Lower leg skin (tissue), 4 donors: ENCODE results near the gene CAPN8. TPM values are rescaled to one million over a fixed set of nuclear protein-coding genes. Genes with fewer than 3 reads are reported as not detected.

Experiments used
- DNase-seq, 2 donors: peaks; one replicate each; pipeline ENCODE4 v3.0.0-alpha.2; 2019; ENCODE audit warnings: low spot score in 2 of 2
- H3K4me3 ChIP-seq: fragments of 200-600 bp; sonication (generic); 2 replicates; pipeline ENCODE4 v1.5.1; 2017; ENCODE audit warnings: mild to moderate bottlenecking, low read depth; ENCODE audit not compliant: poor library complexity, severe bottlenecking
- CTCF ChIP-seq, 3 donors: fragments of 450-650 bp; IDR thresholded peaks; one replicate each; pipeline ENCODE4 v1.5.1; 2016; ENCODE audit warnings: antibody characterized with exemption in 3 of 3, mild to moderate bottlenecking in 3 of 3, moderate library complexity in 2 of 3
- POLR2A ChIP-seq, 2 donors: fragments of 450-650 bp; IDR thresholded peaks; one replicate each; pipeline ENCODE4 v1.6.1; 2016 to 2017; ENCODE audit warnings: antibody characterized with exemption in 2 of 2, mild to moderate bottlenecking in 1 of 2, moderate library complexity in 1 of 2
- WGBS, 2 donors: methylation state at CpG; one replicate each; pipeline ENCODE4 v1.1.5; 2018; 5-methylcytosine and 5-hydroxymethylcytosine counted together
- intact Hi-C: fragments of 100-400 bp; cut with DNase I; formaldehyde crosslinking; loops from one replicate; pipeline ENCODE4 v1.15.0; 2023; ENCODE audit warnings: low total_unique reads
- total RNA-seq, 4 donors: library from RNA; depleted of rRNA; stranded (reverse); fragments of >200 nt; gene quantifications; one replicate each; pipeline ENCODE4 v1.1.0, GENCODE V29; 2016

CAPN8 gene
- total RNA-seq, 4 donors from 2014 or later, result 0.27 to 2.4 (median 0.34) TPM

GRCh38 chr1:223535319-223535718, 130.2 kb downstream of the CAPN8 start:
- TF ChIP-seq CTCF (IDR thresholded peaks at IDR 0.05) (no peak), POLR2A (IDR thresholded peaks at IDR 0.05) (no peak)
- no peak overlapping the region for H3K4me3 ChIP-seq
- intact Hi-C loops, result no loop called here
- no peak for DNase-seq
- WGBS, 2 donors, result 79 to 81% methylated on average over 5 of the region's 5 CpGs

GRCh38 chr1:223534677-223535076, 130.8 kb downstream of the CAPN8 start:
- intact Hi-C loops, result no loop called here
- no peak for DNase-seq
- 94 to 95% methylated on average over 3 of the region's 3 CpGs for WGBS, 2 donors
- no peak for TF ChIP-seq CTCF (IDR thresholded peaks at IDR 0.05)
- no peak for TF ChIP-seq POLR2A (IDR thresholded peaks at IDR 0.05)
- no peak overlapping the region for H3K4me3 ChIP-seq

GRCh38 chr1:223533708-223534107, 131.8 kb downstream of the CAPN8 start:
- DNase-seq, result no peak
- no peak for TF ChIP-seq POLR2A (IDR thresholded peaks at IDR 0.05)
- TF ChIP-seq CTCF (IDR thresholded peaks at IDR 0.05), result no peak
- 67 to 76% methylated on average over 2 of the region's 2 CpGs for WGBS, 2 donors
- intact Hi-C loops, result no loop called here
- no peak overlapping the region for H3K4me3 ChIP-seq

- intact Hi-C loops, result no loop called here
- no peak for DNase-seq
- TF ChIP-seq CTCF (IDR thresholded peaks at IDR 0.05), result no peak
- no peak for TF ChIP-seq POLR2A (IDR thresholded peaks at IDR 0.05)
- H3K4me3 ChIP-seq, result no peak overlapping the region
- 58 to 61% methylated on average over 11 of the region's 11 CpGs for WGBS, 2 donors
Observed at GRCh38 chr1:223531742-223532341, 133.7 kb downstream of the CAPN8 start.

GRCh38 chr1:223525957-223526356, 139.5 kb downstream of the CAPN8 start:
- 73 to 86% methylated on average over 3 of the region's 3 CpGs for WGBS, 2 donors
- intact Hi-C loops, result no loop called here
- no peak for TF ChIP-seq POLR2A (IDR thresholded peaks at IDR 0.05)
- no peak for TF ChIP-seq CTCF (IDR thresholded peaks at IDR 0.05)
- H3K4me3 ChIP-seq, result no peak overlapping the region
- no peak for DNase-seq

- H3K4me3 ChIP-seq, result no peak overlapping the region
- intact Hi-C loops, result no loop called here
- TF ChIP-seq CTCF (IDR thresholded peaks at IDR 0.05) (no peak), POLR2A (IDR thresholded peaks at IDR 0.05) (no peak)
- WGBS, 2 donors, result 74 to 95% methylated on average over 3 of the region's 3 CpGs
- no peak for DNase-seq
Observed at GRCh38 chr1:223525546-223525945, 140.0 kb downstream of the CAPN8 start.
